ENCODE measurements around the gene UMAD1.

The UMAD1 gene

DNA sequence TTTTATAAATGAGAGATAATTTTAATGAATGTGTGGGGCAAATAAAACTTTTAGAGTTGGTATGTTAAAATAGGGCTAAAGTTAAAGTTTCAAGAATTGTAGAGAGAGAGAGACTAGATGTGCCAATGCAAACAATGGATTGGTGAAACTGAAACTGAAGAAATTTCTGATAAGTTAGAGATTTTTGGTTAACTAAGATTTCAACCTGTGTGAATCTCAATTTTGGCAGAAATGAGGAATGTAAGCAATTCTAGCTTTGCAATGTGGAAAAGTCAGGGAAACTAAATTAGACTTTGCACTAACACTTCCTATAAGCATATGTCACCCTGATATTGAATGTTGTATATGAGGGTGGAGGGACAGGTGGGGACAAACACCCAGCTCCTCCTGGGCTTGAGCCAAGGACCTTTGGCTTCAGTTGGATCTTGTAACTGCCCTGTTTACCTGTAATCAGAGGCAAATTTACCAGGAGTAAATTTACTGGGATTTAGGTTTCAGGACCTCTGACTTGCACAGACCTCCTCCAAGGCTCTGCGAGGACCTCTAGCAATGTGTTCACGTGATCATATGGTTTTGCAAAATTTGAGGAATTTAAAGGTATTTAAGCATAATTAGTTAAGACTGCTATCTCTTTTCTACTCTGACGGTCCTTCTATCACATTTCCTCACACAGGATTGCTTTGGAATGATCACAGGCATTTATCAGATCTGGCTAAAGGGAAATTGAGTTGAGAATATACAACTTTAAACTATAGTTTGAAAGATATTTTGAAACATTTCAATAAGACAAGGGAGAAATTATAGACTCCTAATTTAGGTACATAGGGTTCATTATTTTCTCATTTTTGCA lies 110.9 kb downstream of the UMAD1 start:
- H3K4me2 ChIP-seq (ENCODE audit: low read depth, low read length, poor library complexity, severe bottlenecking), result peak overlapping the region; percentile 51
- peak overlapping the region; percentile 27 for H3K4me3 ChIP-seq (ENCODE audit: low read length, poor library complexity, severe bottlenecking)
- no peaks in the 10 kb centered on the region for H3K79me2 ChIP-seq (ENCODE audit: insufficient read depth, low read length)
- no peaks in the 10 kb centered on the region for H3K27me3 ChIP-seq (ENCODE audit: insufficient read depth, low read length, poor library complexity, severe bottlenecking)
- peak overlapping the region; percentile 33; the same call in 1 of the 2 replicates for H2AFZ ChIP-seq (ENCODE audit: low read length)
- TF ChIP-seq, protein P1, sequence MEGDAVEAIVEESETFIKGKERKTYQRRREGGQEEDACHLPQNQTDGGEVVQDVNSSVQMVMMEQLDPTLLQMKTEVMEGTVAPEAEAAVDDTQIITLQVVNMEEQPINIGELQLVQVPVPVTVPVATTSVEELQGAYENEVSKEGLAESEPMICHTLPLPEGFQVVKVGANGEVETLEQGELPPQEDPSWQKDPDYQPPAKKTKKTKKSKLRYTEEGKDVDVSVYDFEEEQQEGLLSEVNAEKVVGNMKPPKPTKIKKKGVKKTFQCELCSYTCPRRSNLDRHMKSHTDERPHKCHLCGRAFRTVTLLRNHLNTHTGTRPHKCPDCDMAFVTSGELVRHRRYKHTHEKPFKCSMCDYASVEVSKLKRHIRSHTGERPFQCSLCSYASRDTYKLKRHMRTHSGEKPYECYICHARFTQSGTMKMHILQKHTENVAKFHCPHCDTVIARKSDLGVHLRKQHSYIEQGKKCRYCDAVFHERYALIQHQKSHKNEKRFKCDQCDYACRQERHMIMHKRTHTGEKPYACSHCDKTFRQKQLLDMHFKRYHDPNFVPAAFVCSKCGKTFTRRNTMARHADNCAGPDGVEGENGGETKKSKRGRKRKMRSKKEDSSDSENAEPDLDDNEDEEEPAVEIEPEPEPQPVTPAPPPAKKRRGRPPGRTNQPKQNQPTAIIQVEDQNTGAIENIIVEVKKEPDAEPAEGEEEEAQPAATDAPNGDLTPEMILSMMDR (conservative IDR thresholded peaks at IDR 0.05; ENCODE audit: low read length), result no peak
- no peak for TF ChIP-seq EZH2phosphoT487 (IDR thresholded peaks at IDR 0.05; ENCODE audit: borderline replicate concordance)
- H3K9ac ChIP-seq (ENCODE audit: low read depth, low read length, poor library complexity, severe bottlenecking), result peak overlapping the region; percentile 39
- H3K9me3 ChIP-seq (ENCODE audit: insufficient read depth, low read depth, low read length), result no peaks in the 10 kb centered on the region
- H3F3A ChIP-seq (ENCODE audit: low read depth), result no peaks in the 10 kb centered on the region
- H3K4me1 ChIP-seq (ENCODE audit: insufficient read depth, low read length, poor library complexity, severe bottlenecking), result peaks cover 48% of the 10 kb centered on the region
- no peaks in the 10 kb centered on the region for H3K36me3 ChIP-seq (ENCODE audit: insufficient read depth, low read length)
- H4K20me1 ChIP-seq (ENCODE audit: insufficient read depth, low read length, poor library complexity, severe bottlenecking), result no peaks in the 10 kb centered on the region
- H3K9me2 ChIP-seq (replicated peaks; ENCODE audit: low read depth, low read length), result no peaks in the 10 kb centered on the region

DNA sequence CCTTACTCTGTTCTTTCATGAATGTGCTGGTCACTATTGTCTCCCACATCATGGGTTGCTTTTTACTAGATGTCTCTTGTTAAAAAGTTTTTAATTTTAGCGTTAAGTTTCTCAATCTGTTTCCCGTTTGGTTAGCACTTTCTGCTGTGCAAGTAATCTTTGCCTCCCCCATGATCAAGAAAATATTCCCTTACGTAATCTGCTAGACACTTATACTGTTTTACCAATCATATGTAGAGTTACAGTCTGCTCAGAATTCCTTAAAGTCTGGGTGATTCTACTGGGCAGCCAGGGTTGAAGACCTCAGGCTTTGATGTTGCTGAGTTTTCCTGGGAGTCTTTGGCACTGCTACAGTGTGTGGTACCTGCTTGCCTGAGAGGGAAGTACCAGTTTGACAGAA lies 116.0 kb downstream of the UMAD1 start:
- H3K4me1 ChIP-seq (ENCODE audit: insufficient read depth, low read length, poor library complexity, severe bottlenecking), result peaks cover 32% of the 10 kb centered on the region
- H2AFZ ChIP-seq (ENCODE audit: low read length), result no peak overlapping the region
- H3K4me2 ChIP-seq (ENCODE audit: low read depth, low read length, poor library complexity, severe bottlenecking), result no peak overlapping the region
- no peaks in the 10 kb centered on the region for H3F3A ChIP-seq (ENCODE audit: low read depth)
- no peak overlapping the region for H3K4me3 ChIP-seq (ENCODE audit: low read length, poor library complexity, severe bottlenecking)
- no peak overlapping the region for H3K9ac ChIP-seq (ENCODE audit: low read depth, low read length, poor library complexity, severe bottlenecking)
- no peaks in the 10 kb centered on the region for H3K9me3 ChIP-seq (ENCODE audit: insufficient read depth, low read depth, low read length)
- no peaks in the 10 kb centered on the region for H4K20me1 ChIP-seq (ENCODE audit: insufficient read depth, low read length, poor library complexity, severe bottlenecking)
- H3K27me3 ChIP-seq (ENCODE audit: insufficient read depth, low read length, poor library complexity, severe bottlenecking), result no peaks in the 10 kb centered on the region
- no peaks in the 10 kb centered on the region for H3K36me3 ChIP-seq (ENCODE audit: insufficient read depth, low read length)
- H3K9me2 ChIP-seq (replicated peaks; ENCODE audit: low read depth, low read length), result no peaks in the 10 kb centered on the region
- H3K79me2 ChIP-seq (ENCODE audit: insufficient read depth, low read length), result no peaks in the 10 kb centered on the region
- TF ChIP-seq, protein P1 (conservative IDR thresholded peaks at IDR 0.05; ENCODE audit: low read length), result no peak
- no peak for TF ChIP-seq EZH2phosphoT487 (IDR thresholded peaks at IDR 0.05; ENCODE audit: borderline replicate concordance)

DNA sequence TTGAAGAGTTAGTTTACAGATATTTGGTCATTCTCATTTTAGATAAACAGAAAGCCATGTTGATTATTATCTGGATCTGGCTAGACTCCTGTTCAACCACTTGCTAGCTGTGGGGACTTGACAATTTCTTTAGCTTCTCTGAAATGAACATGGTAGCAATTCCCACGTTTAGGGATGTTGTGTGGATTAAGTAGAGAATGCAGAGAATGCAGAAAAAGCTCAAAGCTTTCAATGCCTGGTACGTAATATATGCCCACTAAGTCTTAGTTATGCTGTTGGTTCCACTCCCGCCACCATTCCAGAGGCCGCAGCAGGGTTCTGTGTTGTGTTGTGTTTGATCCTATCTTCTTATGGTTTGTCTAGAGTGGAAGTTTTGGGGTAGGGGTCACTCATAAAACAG lies 117.0 kb downstream of the UMAD1 start:
- no peaks in the 10 kb centered on the region for H4K20me1 ChIP-seq (ENCODE audit: insufficient read depth, low read length, poor library complexity, severe bottlenecking)
- H3K27me3 ChIP-seq (ENCODE audit: insufficient read depth, low read length, poor library complexity, severe bottlenecking), result no peaks in the 10 kb centered on the region
- no peak overlapping the region for H3K9ac ChIP-seq (ENCODE audit: low read depth, low read length, poor library complexity, severe bottlenecking)
- H2AFZ ChIP-seq (ENCODE audit: low read length), result no peak overlapping the region
- no peak overlapping the region for H3K4me2 ChIP-seq (ENCODE audit: low read depth, low read length, poor library complexity, severe bottlenecking)
- H3K79me2 ChIP-seq (ENCODE audit: insufficient read depth, low read length), result no peaks in the 10 kb centered on the region
- TF ChIP-seq, protein P1 (conservative IDR thresholded peaks at IDR 0.05; ENCODE audit: low read length), result no peak
- TF ChIP-seq EZH2phosphoT487 (IDR thresholded peaks at IDR 0.05; ENCODE audit: borderline replicate concordance), result no peak
- H3F3A ChIP-seq (ENCODE audit: low read depth), result no peaks in the 10 kb centered on the region
- H3K4me3 ChIP-seq (ENCODE audit: low read length, poor library complexity, severe bottlenecking), result no peak overlapping the region
- H3K36me3 ChIP-seq (ENCODE audit: insufficient read depth, low read length), result no peaks in the 10 kb centered on the region
- no peaks in the 10 kb centered on the region for H3K9me3 ChIP-seq (ENCODE audit: insufficient read depth, low read depth, low read length)
- H3K9me2 ChIP-seq (replicated peaks; ENCODE audit: low read depth, low read length), result no peaks in the 10 kb centered on the region
- peaks cover 37% of the 10 kb centered on the region for H3K4me1 ChIP-seq (ENCODE audit: insufficient read depth, low read length, poor library complexity, severe bottlenecking)
